Suprapubic skin (tissue), 3 donors: ENCODE data around the gene MTFR2.
"Not testable (repeated sequence)": the region's sequence is repeated elsewhere in the genome, so short reads cannot be mapped to it uniquely, and the experiment has no call there.

Source experiments
- CTCF ChIP-seq, 2 donors: fragments of 200-600 bp in 1 of 2; fragments of 450-650 bp in 1 of 2; sonication (generic) in 1 of 2; IDR thresholded peaks; one replicate each; pipeline ENCODE4 v1.5.1; 2016 to 2019; ENCODE audit warnings: antibody characterized with exemption in 2 of 2, mild to moderate bottlenecking in 1 of 2, moderate library complexity in 1 of 2
- POLR2A ChIP-seq, 2 donors: fragments of 450-650 bp; IDR thresholded peaks; one replicate each; pipeline ENCODE4 v1.6.1; 2017; ENCODE audit warnings: antibody characterized with exemption in 2 of 2, mild to moderate bottlenecking in 2 of 2, moderate library complexity in 2 of 2

GRCh38 chr6:136224974-136225373, 25.1 kb downstream of the MTFR2 start:
- not testable (repeated sequence) for TF ChIP-seq POLR2A, CTCF (IDR thresholded peaks at IDR 0.05)
